ENCODE measurements around the gene ZFP90.
"Not testable (repeated sequence)": the region's sequence is repeated elsewhere in the genome, so short reads cannot be mapped to it uniquely, and the experiment has no call there.

ZFP90 gene

GRCh38 chr16:68548947-68549346 lies 9.9 kb downstream of the ZFP90 start:
- no peak for DNase-seq (ENCODE audit: low read depth)
- H3K4me3 ChIP-seq (ENCODE audit: low read length) = no peak overlapping the region
- TF ChIP-seq CTCF (conservative IDR thresholded peaks at IDR 0.05; ENCODE audit: low read length) = no peak

GRCh38 chr16:68553186-68553585 lies 14.1 kb downstream of the ZFP90 start:
- no peak overlapping the region for H3K4me3 ChIP-seq (ENCODE audit: low read length)
- no peak for TF ChIP-seq CTCF (conservative IDR thresholded peaks at IDR 0.05; ENCODE audit: low read length)
- DNase-seq (ENCODE audit: low read depth) = no peak

- H3K4me3 ChIP-seq (ENCODE audit: low read length); DNase-seq (ENCODE audit: low read depth): not testable (repeated sequence)
Observed at GRCh38 chr16:68560341-68560740, 21.2 kb downstream of the ZFP90 start.

- TF ChIP-seq CTCF (conservative IDR thresholded peaks at IDR 0.05; ENCODE audit: low read length) = no peak
- H3K4me3 ChIP-seq (ENCODE audit: low read length) = no peak overlapping the region
- DNase-seq (ENCODE audit: low read depth) = no peak
Observed at GRCh38 chr16:68563631-68564381, 24.7 kb downstream of the ZFP90 start.

GRCh38 chr16:68564382-68564985 lies 25.4 kb downstream of the ZFP90 start:
- TF ChIP-seq CTCF (conservative IDR thresholded peaks at IDR 0.05; ENCODE audit: low read length) = no peak
- peak; percentile 4 for DNase-seq (ENCODE audit: low read depth)
- no peak overlapping the region for H3K4me3 ChIP-seq (ENCODE audit: low read length)

GRCh38 chr16:68574479-68574878 lies 35.4 kb downstream of the ZFP90 start:
- no peak for TF ChIP-seq CTCF (conservative IDR thresholded peaks at IDR 0.05; ENCODE audit: low read length)
- DNase-seq (ENCODE audit: low read depth) = no peak
- H3K4me3 ChIP-seq (ENCODE audit: low read length) = no peak overlapping the region

GRCh38 chr16:68575082-68575481 lies 36.0 kb downstream of the ZFP90 start:
- no peak for TF ChIP-seq CTCF (conservative IDR thresholded peaks at IDR 0.05; ENCODE audit: low read length)
- no peak for DNase-seq (ENCODE audit: low read depth)
- H3K4me3 ChIP-seq (ENCODE audit: low read length) = no peak overlapping the region
